EL (cell line): ENCODE data around the gene DOCK4.

Experiments used
- DNase-seq: peaks from one replicate; pipeline ENCODE4 v3.0.0-alpha.2; 2016

Gene DOCK4

GRCh38 chr7:112185005-112185834, 21.0 kb downstream of the DOCK4 start:
- no peak for DNase-seq

- no peak for DNase-seq
These were observed 21.7 kb downstream of the DOCK4 start for GRCh38 chr7:112184455-112184854.

GRCh38 chr7:112183266-112183665, 22.9 kb downstream of the DOCK4 start:
- no peak for DNase-seq

- no peak for DNase-seq
These were observed 23.4 kb downstream of the DOCK4 start for GRCh38 chr7:112182749-112183148.

GRCh38 chr7:112180223-112180622, 26.0 kb downstream of the DOCK4 start:
- DNase-seq = no peak

GRCh38 chr7:112176693-112177415, 29.3 kb downstream of the DOCK4 start:
- no peak for DNase-seq

GRCh38 chr7:112176241-112176640, 30.0 kb downstream of the DOCK4 start:
- no peak for DNase-seq

- DNase-seq = no peak
These were observed 32.0 kb downstream of the DOCK4 start for GRCh38 chr7:112174192-112174591.

- DNase-seq = no peak
These were observed 32.7 kb downstream of the DOCK4 start for GRCh38 chr7:112173568-112173905.

- DNase-seq = no peak
These were observed 33.2 kb downstream of the DOCK4 start for GRCh38 chr7:112172870-112173567.

GRCh38 chr7:112171673-112172072, 34.5 kb downstream of the DOCK4 start:
- no peak for DNase-seq

- DNase-seq = no peak
These were observed 37.3 kb downstream of the DOCK4 start for GRCh38 chr7:112168915-112169314.

GRCh38 chr7:112167147-112167546, 39.1 kb downstream of the DOCK4 start:
- DNase-seq = no peak

- no peak for DNase-seq
These were observed 43.3 kb downstream of the DOCK4 start for GRCh38 chr7:112162784-112163506.

GRCh38 chr7:112162142-112162766, 43.9 kb downstream of the DOCK4 start:
- DNase-seq = peak; percentile 54

GRCh38 chr7:112161253-112162141, 44.7 kb downstream of the DOCK4 start:
- DNase-seq = no peak

GRCh38 chr7:112160771-112161150, 45.4 kb downstream of the DOCK4 start:
- DNase-seq = no peak

- DNase-seq = no peak
These were observed 45.9 kb downstream of the DOCK4 start for GRCh38 chr7:112160130-112160770.

GRCh38 chr7:112159351-112159750, 46.8 kb downstream of the DOCK4 start:
- no peak for DNase-seq

- DNase-seq = peak; percentile 57
These were observed 49.1 kb downstream of the DOCK4 start for GRCh38 chr7:112157072-112157471.

- no peak for DNase-seq
These were observed 49.8 kb downstream of the DOCK4 start for GRCh38 chr7:112156412-112156811.
